ENCODE results near the gene MED26. TPM values are rescaled to one million over a fixed set of nuclear protein-coding genes. Genes with fewer than 3 reads are reported as not detected.

MED26 gene
- total RNA-seq, 1 experiment from 2014 or later = 11.4 TPM

DNA sequence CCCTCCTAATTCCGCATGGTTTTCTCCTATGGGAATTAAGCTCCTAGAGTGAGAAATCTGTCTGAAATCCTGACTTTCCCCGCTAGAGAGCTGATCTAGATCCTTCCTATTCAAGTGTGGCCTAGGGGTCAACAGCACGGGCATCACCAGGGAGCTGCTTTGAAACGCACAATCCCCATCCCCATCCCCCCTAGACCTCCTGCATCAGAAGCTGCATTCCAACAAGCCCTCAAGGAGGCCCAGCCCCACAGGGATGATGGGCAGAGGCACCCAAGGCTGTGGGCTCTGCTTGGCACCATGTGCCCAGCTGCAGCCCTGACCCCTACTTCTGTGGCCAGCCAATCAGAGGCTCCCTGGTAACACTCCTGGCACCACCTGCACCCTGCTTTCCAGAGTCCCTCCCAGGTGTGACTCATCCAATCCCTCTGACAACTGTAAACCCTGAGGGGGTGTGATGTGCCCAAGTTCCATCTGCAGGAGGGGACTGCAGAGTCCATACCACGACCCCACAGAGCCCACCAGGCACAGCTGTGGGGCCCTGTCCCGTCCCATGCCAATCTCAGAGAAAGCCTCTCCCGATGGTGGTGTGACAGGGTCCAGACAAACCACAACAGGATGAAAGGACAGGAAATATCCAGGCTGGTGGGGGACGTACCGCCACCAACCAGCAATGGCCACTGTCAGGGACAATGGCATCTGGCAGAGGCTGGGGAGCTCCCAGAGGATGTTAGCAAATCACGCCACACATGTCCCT lies 36.0 kb downstream of the MED26 start:
- Histone ChIP-seq H2BK120ac (ENCODE audit: low read depth, low read length, poor library complexity, severe bottlenecking) (no peak overlapping the region), H3K56ac (ENCODE audit: insufficient read length, low read depth, low read length) (no peak overlapping the region), H4K5ac (ENCODE audit: insufficient read length, low read depth, low read length) (no peak overlapping the region), H3K23ac (ENCODE audit: insufficient read length, low read depth, low read length) (no peak overlapping the region), H4K20me1 (ENCODE audit: control insufficient read depth, insufficient read depth, insufficient read length) (peaks cover 4% of the 10 kb centered on the region), H3K14ac (ENCODE audit: insufficient read depth, low read length) (no peak overlapping the region; the same call in 1 of the 2 replicates), H3K9ac (ENCODE audit: extremely low read depth, insufficient read length, low read length) (no peak overlapping the region), H4K8ac (replicated peaks; ENCODE audit: insufficient read length, low read depth, low read length) (no peak overlapping the region), H3K9me3 (ENCODE audit: control insufficient read depth, low read depth, low read length) (no peaks in the 10 kb centered on the region), H2AK5ac (ENCODE audit: insufficient read length, low read length) (no peak overlapping the region), H3K27me3 (ENCODE audit: insufficient read depth, low read length) (no peaks in the 10 kb centered on the region), H3K4ac (ENCODE audit: low read depth, low read length) (no peak overlapping the region), H3K79me2 (ENCODE audit: insufficient read depth, low read length) (peaks cover 32% of the 10 kb centered on the region; the same call in 1 of the 2 replicates), H3K18ac (ENCODE audit: insufficient read length, low read depth, low read length) (no peak overlapping the region), H2BK5ac (ENCODE audit: insufficient read length, low read length) (no peak overlapping the region), H2BK15ac (ENCODE audit: low read depth, low read length) (no peak overlapping the region), H3K4me2 (ENCODE audit: insufficient read depth, insufficient read length, low read length) (no peak overlapping the region), H2BK20ac (ENCODE audit: low read depth, low read length, poor library complexity, severe bottlenecking) (no peak overlapping the region), H3T11ph (ENCODE audit: low read length) (no peak overlapping the region), H4K91ac (ENCODE audit: insufficient read length, low read depth, low read length) (no peak overlapping the region), H2AFZ (ENCODE audit: low read length) (no peak overlapping the region), H3K23me2 (ENCODE audit: insufficient read length, low read depth, low read length, poor library complexity, severe bottlenecking) (no peaks in the 10 kb centered on the region), H3K27ac (ENCODE audit: insufficient read length, low read depth, low read length) (no peak overlapping the region), H3K79me1 (ENCODE audit: insufficient read depth, low read depth, low read length, poor library complexity, severe bottlenecking) (peaks cover 9% of the 10 kb centered on the region), H2BK12ac (ENCODE audit: insufficient read length, low read depth, low read length) (no peak overlapping the region), H3K4me1 (ENCODE audit: insufficient read depth, low read length) (peaks cover 12% of the 10 kb centered on the region; the same call in 1 of the 2 replicates)
- TF ChIP-seq, protein P1, sequence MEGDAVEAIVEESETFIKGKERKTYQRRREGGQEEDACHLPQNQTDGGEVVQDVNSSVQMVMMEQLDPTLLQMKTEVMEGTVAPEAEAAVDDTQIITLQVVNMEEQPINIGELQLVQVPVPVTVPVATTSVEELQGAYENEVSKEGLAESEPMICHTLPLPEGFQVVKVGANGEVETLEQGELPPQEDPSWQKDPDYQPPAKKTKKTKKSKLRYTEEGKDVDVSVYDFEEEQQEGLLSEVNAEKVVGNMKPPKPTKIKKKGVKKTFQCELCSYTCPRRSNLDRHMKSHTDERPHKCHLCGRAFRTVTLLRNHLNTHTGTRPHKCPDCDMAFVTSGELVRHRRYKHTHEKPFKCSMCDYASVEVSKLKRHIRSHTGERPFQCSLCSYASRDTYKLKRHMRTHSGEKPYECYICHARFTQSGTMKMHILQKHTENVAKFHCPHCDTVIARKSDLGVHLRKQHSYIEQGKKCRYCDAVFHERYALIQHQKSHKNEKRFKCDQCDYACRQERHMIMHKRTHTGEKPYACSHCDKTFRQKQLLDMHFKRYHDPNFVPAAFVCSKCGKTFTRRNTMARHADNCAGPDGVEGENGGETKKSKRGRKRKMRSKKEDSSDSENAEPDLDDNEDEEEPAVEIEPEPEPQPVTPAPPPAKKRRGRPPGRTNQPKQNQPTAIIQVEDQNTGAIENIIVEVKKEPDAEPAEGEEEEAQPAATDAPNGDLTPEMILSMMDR (conservative IDR thresholded peaks at IDR 0.05) = no peak
- Mint-ChIP-seq H3K4me1 (peaks cover 43 to 51% of the 10 kb centered on the region in 2 experiments), H3K9me3 (no peaks in the 10 kb centered on the region), H3K27me3 (ENCODE audit: low read depth) (no peaks in the 10 kb centered on the region), H3K36me3 (ENCODE audit: insufficient read depth in 1 of 3, low read depth in 3 of 3) (peaks cover 0 to 4% (median 0%) of the 10 kb centered on the region in 3 experiments; a peak in 2 of 7 replicates), H3K27ac (peak overlapping the region in 1 of 3 experiments; percentile 53; a peak in 1 of 7 replicates), H3K4me3 (no peak overlapping the region)
- no CpG with 5 or more reads among the region's 10 CpGs for WGBS (ENCODE audit: extremely low coverage, insufficient read length, low lambda C conversion rate)
- DNase-seq = no peak
